ENCODE data around the gene PRSS22. TPM values are rescaled to one million over a fixed set of nuclear protein-coding genes. Genes with fewer than 3 reads are reported as not detected.

The PRSS22 gene
- total RNA-seq, 1 experiment from 2014 or later, result 3.9 TPM

DNA sequence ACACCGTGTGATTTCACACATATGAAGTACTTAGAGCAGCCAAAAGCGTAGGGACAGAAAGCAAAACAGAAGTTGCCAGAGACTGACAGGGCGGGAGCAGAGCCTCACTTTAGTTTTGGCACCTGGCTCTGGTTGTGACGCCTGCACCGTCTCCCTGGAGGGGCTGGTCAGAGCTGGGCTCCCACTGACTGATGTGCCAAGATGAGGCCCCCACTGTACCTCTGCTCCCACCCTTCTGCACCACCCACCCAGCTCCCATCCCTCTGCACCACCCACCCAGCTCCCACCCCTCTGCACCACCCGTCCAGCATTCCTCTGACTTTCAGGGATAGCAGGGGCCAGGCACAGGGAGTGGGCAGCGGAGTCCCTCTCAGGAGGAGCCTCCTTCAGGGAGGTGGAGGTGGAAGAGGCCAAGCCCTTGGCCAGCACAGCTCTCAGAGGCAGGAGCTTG lies 44.2 kb downstream of the PRSS22 start:
- ATAC-seq, result no peak
- no peaks in the 10 kb centered on the region for H3K4me1 Mint-ChIP-seq
- CTCF ChIA-PET, result interaction anchor here (0.7 to 5.1 kb wide), 6 partner anchors 16 to 107 kb away, joined by 3 to 29 read pairs (median 5); partner anchors contain the start of genes FLYWCH2 and PRSS41
- peaks cover 9% of the 10 kb centered on the region; the same call in 1 of the 2 replicates for H3K27me3 Mint-ChIP-seq (ENCODE audit: low read depth)
- TF ChIP-seq SP1 (CRISPR knock-in tag; conservative IDR thresholded peaks at IDR 0.05) (no peak), ZMAT4 (CRISPR knock-in tag; IDR thresholded peaks at IDR 0.05) (no peak), CBFB (CRISPR knock-in tag; IDR thresholded peaks at IDR 0.05; ENCODE audit: low read depth) (no peak), PRRX2 (CRISPR knock-in tag; IDR thresholded peaks at IDR 0.05) (no peak), EMX1 (CRISPR knock-in tag; IDR thresholded peaks at IDR 0.05) (no peak), NFATC4 (CRISPR knock-in tag; IDR thresholded peaks at IDR 0.05) (no peak), SMAD3 (CRISPR knock-in tag; IDR thresholded peaks at IDR 0.05; ENCODE audit: borderline replicate concordance) (no peak)
- TF ChIP-seq, protein P1, sequence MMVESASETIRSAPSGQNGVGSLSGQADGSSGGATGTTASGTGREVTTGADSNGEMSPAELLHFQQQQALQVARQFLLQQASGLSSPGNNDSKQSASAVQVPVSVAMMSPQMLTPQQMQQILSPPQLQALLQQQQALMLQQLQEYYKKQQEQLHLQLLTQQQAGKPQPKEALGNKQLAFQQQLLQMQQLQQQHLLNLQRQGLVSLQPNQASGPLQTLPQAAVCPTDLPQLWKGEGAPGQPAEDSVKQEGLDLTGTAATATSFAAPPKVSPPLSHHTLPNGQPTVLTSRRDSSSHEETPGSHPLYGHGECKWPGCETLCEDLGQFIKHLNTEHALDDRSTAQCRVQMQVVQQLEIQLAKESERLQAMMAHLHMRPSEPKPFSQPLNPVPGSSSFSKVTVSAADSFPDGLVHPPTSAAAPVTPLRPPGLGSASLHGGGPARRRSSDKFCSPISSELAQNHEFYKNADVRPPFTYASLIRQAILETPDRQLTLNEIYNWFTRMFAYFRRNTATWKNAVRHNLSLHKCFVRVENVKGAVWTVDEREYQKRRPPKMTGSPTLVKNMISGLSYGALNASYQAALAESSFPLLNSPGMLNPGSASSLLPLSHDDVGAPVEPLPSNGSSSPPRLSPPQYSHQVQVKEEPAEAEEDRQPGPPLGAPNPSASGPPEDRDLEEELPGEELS (CRISPR knock-in tag; IDR thresholded peaks at IDR 0.05), result no peak
- TF ChIP-seq, protein P2, sequence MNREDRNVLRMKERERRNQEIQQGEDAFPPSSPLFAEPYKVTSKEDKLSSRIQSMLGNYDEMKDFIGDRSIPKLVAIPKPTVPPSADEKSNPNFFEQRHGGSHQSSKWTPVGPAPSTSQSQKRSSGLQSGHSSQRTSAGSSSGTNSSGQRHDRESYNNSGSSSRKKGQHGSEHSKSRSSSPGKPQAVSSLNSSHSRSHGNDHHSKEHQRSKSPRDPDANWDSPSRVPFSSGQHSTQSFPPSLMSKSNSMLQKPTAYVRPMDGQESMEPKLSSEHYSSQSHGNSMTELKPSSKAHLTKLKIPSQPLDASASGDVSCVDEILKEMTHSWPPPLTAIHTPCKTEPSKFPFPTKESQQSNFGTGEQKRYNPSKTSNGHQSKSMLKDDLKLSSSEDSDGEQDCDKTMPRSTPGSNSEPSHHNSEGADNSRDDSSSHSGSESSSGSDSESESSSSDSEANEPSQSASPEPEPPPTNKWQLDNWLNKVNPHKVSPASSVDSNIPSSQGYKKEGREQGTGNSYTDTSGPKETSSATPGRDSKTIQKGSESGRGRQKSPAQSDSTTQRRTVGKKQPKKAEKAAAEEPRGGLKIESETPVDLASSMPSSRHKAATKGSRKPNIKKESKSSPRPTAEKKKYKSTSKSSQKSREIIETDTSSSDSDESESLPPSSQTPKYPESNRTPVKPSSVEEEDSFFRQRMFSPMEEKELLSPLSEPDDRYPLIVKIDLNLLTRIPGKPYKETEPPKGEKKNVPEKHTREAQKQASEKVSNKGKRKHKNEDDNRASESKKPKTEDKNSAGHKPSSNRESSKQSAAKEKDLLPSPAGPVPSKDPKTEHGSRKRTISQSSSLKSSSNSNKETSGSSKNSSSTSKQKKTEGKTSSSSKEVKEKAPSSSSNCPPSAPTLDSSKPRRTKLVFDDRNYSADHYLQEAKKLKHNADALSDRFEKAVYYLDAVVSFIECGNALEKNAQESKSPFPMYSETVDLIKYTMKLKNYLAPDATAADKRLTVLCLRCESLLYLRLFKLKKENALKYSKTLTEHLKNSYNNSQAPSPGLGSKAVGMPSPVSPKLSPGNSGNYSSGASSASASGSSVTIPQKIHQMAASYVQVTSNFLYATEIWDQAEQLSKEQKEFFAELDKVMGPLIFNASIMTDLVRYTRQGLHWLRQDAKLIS (CRISPR knock-in tag; IDR thresholded peaks at IDR 0.05; ENCODE audit: borderline replicate concordance), result no peak
- no peak overlapping the region for H3K27ac Mint-ChIP-seq
- POLR2A ChIA-PET, result no interaction called here
- H3K36me3 Mint-ChIP-seq, result no peaks in the 10 kb centered on the region
- no peak for DNase-seq (ENCODE audit: low spot score)
- H3K4me3 Mint-ChIP-seq, result no peak overlapping the region
- no peaks in the 10 kb centered on the region for H3K9me3 Mint-ChIP-seq

- Mint-ChIP-seq H3K4me1 (no peaks in the 10 kb centered on the region), H3K9me3 (no peaks in the 10 kb centered on the region), H3K27me3 (ENCODE audit: low read depth) (peaks cover 9% of the 10 kb centered on the region; the same call in 1 of the 2 replicates), H3K36me3 (no peaks in the 10 kb centered on the region), H3K27ac (no peak overlapping the region), H3K4me3 (no peak overlapping the region)
- ATAC-seq, result no peak
- peak; percentile 40; the same call in 1 of the 2 replicates for TF ChIP-seq ZNF423 (CRISPR knock-in tag; IDR thresholded peaks at IDR 0.05)
- no peak for TF ChIP-seq CBFB (CRISPR knock-in tag; IDR thresholded peaks at IDR 0.05; ENCODE audit: low read depth)
- no peak for TF ChIP-seq EMX1 (CRISPR knock-in tag; IDR thresholded peaks at IDR 0.05)
- no peak for TF ChIP-seq ZNF416 (CRISPR knock-in tag; IDR thresholded peaks at IDR 0.05)
- no peak for TF ChIP-seq PREB (CRISPR knock-in tag; IDR thresholded peaks at IDR 0.05; ENCODE audit: borderline replicate concordance)
- TF ChIP-seq ESRRA (CRISPR knock-in tag; IDR thresholded peaks at IDR 0.05; ENCODE audit: borderline replicate concordance), result no peak
- TF ChIP-seq, protein P3, sequence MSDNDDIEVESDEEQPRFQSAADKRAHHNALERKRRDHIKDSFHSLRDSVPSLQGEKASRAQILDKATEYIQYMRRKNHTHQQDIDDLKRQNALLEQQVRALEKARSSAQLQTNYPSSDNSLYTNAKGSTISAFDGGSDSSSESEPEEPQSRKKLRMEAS (CRISPR knock-in tag; IDR thresholded peaks at IDR 0.05), result no peak
- POLR2A ChIA-PET, result no interaction called here
- DNase-seq (ENCODE audit: low spot score), result no peak
- CTCF ChIA-PET, result interaction anchor here (0.6 to 5.1 kb wide), 8 partner anchors 10 to 107 kb away, joined by 3 to 29 read pairs (median 4); partner anchors contain the start of gene PRSS41
Measured at GRCh38 chr16:2811703-2812471, 46.1 kb downstream of the PRSS22 start.

All from WTC11 (cell line).